AG10803 (cell line): ENCODE results near the gene NLRP3.
"Not testable (repeated sequence)": the region's sequence is repeated elsewhere in the genome, so short reads cannot be mapped to it uniquely, and the experiment has no call there.

Source experiments
- DNase-seq: peaks from one replicate; pipeline ENCODE4 v3.0.0; 2010; ENCODE audit warnings: low read depth
- H3K4me3 ChIP-seq: 2 replicates; pipeline ENCODE4 v1.5.1; 2011; ENCODE audit warnings: mild to moderate bottlenecking, low read length, control low read depth
- CTCF ChIP-seq: conservative IDR thresholded peaks from 2 replicates; pipeline ENCODE4 v1.5.1; 2011; ENCODE audit warnings: mild to moderate bottlenecking, low read length, control low read depth, inconsistent platforms

Gene NLRP3

GRCh38 chr1:247456914-247457639 lies 41.1 kb downstream of the NLRP3 start:
- DNase-seq = no peak
- H3K4me3 ChIP-seq = no peak overlapping the region
- TF ChIP-seq CTCF = no peak

GRCh38 chr1:247459507-247459906 lies 43.5 kb downstream of the NLRP3 start:
- no peak for DNase-seq
- no peak for TF ChIP-seq CTCF
- no peak overlapping the region for H3K4me3 ChIP-seq

GRCh38 chr1:247465796-247466195 lies 49.8 kb downstream of the NLRP3 start:
- TF ChIP-seq CTCF = no peak
- no peak for DNase-seq
- no peak overlapping the region for H3K4me3 ChIP-seq

- H3K4me3 ChIP-seq = no peak overlapping the region
- no peak for TF ChIP-seq CTCF
- no peak for DNase-seq
Observed at GRCh38 chr1:247467129-247467528, 51.2 kb downstream of the NLRP3 start.

GRCh38 chr1:247468481-247469140 lies 52.6 kb downstream of the NLRP3 start:
- no peak for TF ChIP-seq CTCF
- DNase-seq = no peak
- H3K4me3 ChIP-seq = no peak overlapping the region

GRCh38 chr1:247469141-247469535 lies 53.2 kb downstream of the NLRP3 start:
- TF ChIP-seq CTCF = no peak
- H3K4me3 ChIP-seq = no peak overlapping the region
- no peak for DNase-seq

GRCh38 chr1:247470942-247471429 lies 55.0 kb downstream of the NLRP3 start:
- DNase-seq, H3K4me3 ChIP-seq: not testable (repeated sequence)
